ENCODE data around the gene PI4KA.

The PI4KA gene

GRCh38 chr22:20760084-20760483, 98.5 kb downstream of the PI4KA start:
- Mint-ChIP-seq H3K9me3 (no peaks in the 10 kb centered on the region), H3K4me3 (no peak overlapping the region), H3K4me1 (no peaks in the 10 kb centered on the region), H3K27ac (no peak overlapping the region), H3K27me3 (ENCODE audit: low read depth) (no peaks in the 10 kb centered on the region), H3K36me3 (ENCODE audit: low read depth) (peaks cover 56% of the 10 kb centered on the region)
- TF ChIP-seq, protein P1, sequence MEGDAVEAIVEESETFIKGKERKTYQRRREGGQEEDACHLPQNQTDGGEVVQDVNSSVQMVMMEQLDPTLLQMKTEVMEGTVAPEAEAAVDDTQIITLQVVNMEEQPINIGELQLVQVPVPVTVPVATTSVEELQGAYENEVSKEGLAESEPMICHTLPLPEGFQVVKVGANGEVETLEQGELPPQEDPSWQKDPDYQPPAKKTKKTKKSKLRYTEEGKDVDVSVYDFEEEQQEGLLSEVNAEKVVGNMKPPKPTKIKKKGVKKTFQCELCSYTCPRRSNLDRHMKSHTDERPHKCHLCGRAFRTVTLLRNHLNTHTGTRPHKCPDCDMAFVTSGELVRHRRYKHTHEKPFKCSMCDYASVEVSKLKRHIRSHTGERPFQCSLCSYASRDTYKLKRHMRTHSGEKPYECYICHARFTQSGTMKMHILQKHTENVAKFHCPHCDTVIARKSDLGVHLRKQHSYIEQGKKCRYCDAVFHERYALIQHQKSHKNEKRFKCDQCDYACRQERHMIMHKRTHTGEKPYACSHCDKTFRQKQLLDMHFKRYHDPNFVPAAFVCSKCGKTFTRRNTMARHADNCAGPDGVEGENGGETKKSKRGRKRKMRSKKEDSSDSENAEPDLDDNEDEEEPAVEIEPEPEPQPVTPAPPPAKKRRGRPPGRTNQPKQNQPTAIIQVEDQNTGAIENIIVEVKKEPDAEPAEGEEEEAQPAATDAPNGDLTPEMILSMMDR (IDR thresholded peaks at IDR 0.05; ENCODE audit: unreplicated experiment in 3 of 3): no peak

- H3K4me3 Mint-ChIP-seq: no peak overlapping the region
- H3K9me3 Mint-ChIP-seq: no peaks in the 10 kb centered on the region
- no peaks in the 10 kb centered on the region for H3K4me1 Mint-ChIP-seq
- TF ChIP-seq, protein P1 (IDR thresholded peaks at IDR 0.05; ENCODE audit: unreplicated experiment in 3 of 3): no peak
- H3K36me3 Mint-ChIP-seq (ENCODE audit: low read depth): peaks cover 52% of the 10 kb centered on the region
- H3K27me3 Mint-ChIP-seq (ENCODE audit: low read depth): no peaks in the 10 kb centered on the region
- no peak overlapping the region for H3K27ac Mint-ChIP-seq
Observed at GRCh38 chr22:20758688-20759087, 99.9 kb downstream of the PI4KA start.

DNA sequence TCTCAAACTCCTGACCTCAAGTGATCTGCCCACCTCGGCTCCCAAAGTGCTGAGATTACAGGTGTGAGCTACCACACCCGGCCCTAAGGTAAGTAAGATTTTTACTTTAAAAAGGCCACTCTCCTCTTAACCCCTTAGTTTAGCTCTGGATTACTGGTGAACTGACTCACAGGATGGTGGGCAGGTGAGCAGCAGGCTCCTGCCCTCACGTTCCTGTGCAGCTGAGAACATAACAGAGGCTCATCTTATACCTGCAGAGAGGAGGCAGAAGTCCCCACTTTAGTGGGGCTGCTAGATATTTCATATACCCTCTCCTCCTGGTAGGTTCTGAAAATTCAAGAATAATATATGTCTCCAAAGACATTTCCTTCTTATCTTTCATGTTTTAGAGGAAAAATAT, 101.8 kb downstream of the PI4KA start:
- TF ChIP-seq, protein P1 (IDR thresholded peaks at IDR 0.05; ENCODE audit: unreplicated experiment in 3 of 3): no peak
- H3K4me1 Mint-ChIP-seq: no peaks in the 10 kb centered on the region
- H3K27me3 Mint-ChIP-seq (ENCODE audit: low read depth): no peaks in the 10 kb centered on the region
- no peak overlapping the region for H3K27ac Mint-ChIP-seq
- H3K4me3 Mint-ChIP-seq: no peak overlapping the region
- peaks cover 48% of the 10 kb centered on the region for H3K36me3 Mint-ChIP-seq (ENCODE audit: low read depth)
- no peaks in the 10 kb centered on the region for H3K9me3 Mint-ChIP-seq

GRCh38 chr22:20752873-20753272, 105.7 kb downstream of the PI4KA start:
- H3K27ac Mint-ChIP-seq: no peak overlapping the region
- no peaks in the 10 kb centered on the region for H3K27me3 Mint-ChIP-seq (ENCODE audit: low read depth)
- peaks cover 17% of the 10 kb centered on the region for H3K4me1 Mint-ChIP-seq

GRCh38 chr22:20752104-20752741, 106.4 kb downstream of the PI4KA start:
- H3K4me1 Mint-ChIP-seq: peaks cover 17% of the 10 kb centered on the region
- TF ChIP-seq, protein P1 (IDR thresholded peaks at IDR 0.05; ENCODE audit: unreplicated experiment in 3 of 3): no peak
- H3K9me3 Mint-ChIP-seq: no peaks in the 10 kb centered on the region
- H3K36me3 Mint-ChIP-seq (ENCODE audit: low read depth): peaks cover 43% of the 10 kb centered on the region
- no peak overlapping the region for H3K4me3 Mint-ChIP-seq
- H3K27ac Mint-ChIP-seq: no peak overlapping the region
- no peaks in the 10 kb centered on the region for H3K27me3 Mint-ChIP-seq (ENCODE audit: low read depth)

More at GRCh38 chr22:20752873-20753272, 105.7 kb downstream of the PI4KA start:
- Mint-ChIP-seq H3K36me3 (ENCODE audit: low read depth) (peaks cover 48% of the 10 kb centered on the region), H3K9me3 (no peaks in the 10 kb centered on the region), H3K4me3 (no peak overlapping the region)
- TF ChIP-seq, protein P1 (IDR thresholded peaks at IDR 0.05; ENCODE audit: unreplicated experiment in 3 of 3): no peak

DNA sequence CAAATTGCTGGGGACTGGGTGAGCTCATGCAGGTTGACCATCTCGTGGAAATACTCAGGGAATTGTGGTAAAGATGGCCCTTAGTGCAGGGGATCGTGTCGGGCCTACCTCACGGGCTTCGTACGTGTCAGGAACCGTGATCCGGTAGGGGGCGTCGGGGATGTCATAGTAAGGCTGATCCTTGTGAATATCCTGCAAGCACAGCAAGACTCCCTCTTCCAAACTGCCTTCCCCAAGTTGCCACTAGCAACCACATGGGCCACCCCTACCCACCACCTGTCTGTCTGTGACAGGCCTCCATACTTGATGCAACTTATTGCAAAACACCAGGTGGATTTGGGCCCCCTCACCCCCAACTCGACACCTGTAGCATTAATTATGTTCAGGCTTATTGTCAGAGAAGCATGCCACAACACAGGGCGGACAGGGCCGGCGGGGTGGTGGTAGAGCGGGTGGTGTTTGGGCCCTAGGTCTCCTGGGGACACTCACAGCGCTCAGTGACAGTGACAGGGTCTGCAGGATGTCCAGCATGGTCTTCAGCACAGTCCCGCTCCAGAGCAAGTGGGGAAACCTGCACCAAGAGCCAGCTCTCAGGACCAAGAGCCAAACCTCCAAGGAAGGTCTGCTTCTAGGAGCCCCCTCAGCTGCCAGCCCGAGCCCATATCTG, 107.3 kb downstream of the PI4KA start:
- Mint-ChIP-seq H3K27ac (peak overlapping the region; percentile 35 to 90 (median 41)), H3K9me3 (no peaks in the 10 kb centered on the region), H3K36me3 (ENCODE audit: low read depth) (peaks cover 44% of the 10 kb centered on the region), H3K27me3 (ENCODE audit: low read depth) (no peaks in the 10 kb centered on the region), H3K4me3 (no peak overlapping the region), H3K4me1 (peaks cover 17% of the 10 kb centered on the region)
- TF ChIP-seq, protein P1 (IDR thresholded peaks at IDR 0.05; ENCODE audit: unreplicated experiment in 3 of 3): peak in 2 of 3 experiments; percentile 11 to 13

All from nephron (organoid).